DND-41 (cell line): Measurements from ENCODE around the gene PTPRN2.

Experiments
- ATAC-seq: fragments of 200-7000 bp; cut with Tn5 transposase; 3 replicates; pipeline ENCODE4 v1.9.1; 2021; ENCODE audit warnings: low read depth; ENCODE audit not compliant: insufficient read depth
- DNase-seq: peaks from one replicate; pipeline ENCODE4 v3.0.0-alpha.2; 2020
- H2AFZ ChIP-seq: 2 replicates; pipeline ENCODE4 v1.6.0; 2012; ENCODE audit warnings: low read depth, low read length
- H3K27ac ChIP-seq: 2 replicates; pipeline ENCODE4 v1.5.1; 2012; ENCODE audit warnings: low read length, inconsistent platforms
- H3K27me3 ChIP-seq: fragments of 200-600 bp; sonication (generic); 2 replicates; pipeline ENCODE4 v1.6.0; 2012; ENCODE audit warnings: low read length, mild to moderate bottlenecking, inconsistent platforms; ENCODE audit not compliant: insufficient read depth, poor library complexity
- H3K36me3 ChIP-seq: 2 replicates; pipeline ENCODE4 v1.5.1; 2012; ENCODE audit warnings: low read length, inconsistent platforms; ENCODE audit not compliant: insufficient read depth
- H3K4me1 ChIP-seq: 2 replicates; pipeline ENCODE4 v1.5.1; 2012; ENCODE audit warnings: mild to moderate bottlenecking, low read length; ENCODE audit not compliant: insufficient read depth
- H3K4me2 ChIP-seq: 2 replicates; pipeline ENCODE4 v1.6.0; 2012; ENCODE audit warnings: mild to moderate bottlenecking, moderate library complexity, low read length, inconsistent platforms; ENCODE audit not compliant: insufficient read depth
- H3K4me3 ChIP-seq, 2 experiments: fragments of 200-600 bp in 1 of 2; shearing (Covaris generic) in 1 of 2; 2 replicates each; pipeline ENCODE4 v1.5.1; 2012 to 2016; ENCODE audit warnings: inconsistent platforms in 2 of 2, low read length in 2 of 2, mild to moderate bottlenecking in 2 of 2, low read depth in 1 of 2, moderate library complexity in 1 of 2
- H3K79me2 ChIP-seq: 2 replicates; pipeline ENCODE4 v1.6.0; 2012; ENCODE audit warnings: low read length, inconsistent platforms; ENCODE audit not compliant: insufficient read depth
- H3K9ac ChIP-seq: 2 replicates; pipeline ENCODE4 v1.6.0; 2012; ENCODE audit warnings: low read depth, mild to moderate bottlenecking, inconsistent platforms, low read length, moderate library complexity
- H3K9me3 ChIP-seq: 2 replicates; pipeline ENCODE4 v1.5.1; 2012; ENCODE audit warnings: low read length, moderate library complexity, mild to moderate bottlenecking, inconsistent platforms; ENCODE audit not compliant: insufficient read depth, severe bottlenecking
- H4K20me1 ChIP-seq: 2 replicates; pipeline ENCODE4 v1.6.0; 2012; ENCODE audit warnings: low read length; ENCODE audit not compliant: insufficient read depth
- EZH2 ChIP-seq: IDR thresholded peaks from 3 replicates; pipeline ENCODE4 v1.6.1; 2012; ENCODE audit warnings: borderline replicate concordance, low read depth, mild to moderate bottlenecking, moderate library complexity, low read length, inconsistent platforms; ENCODE audit not compliant: severe bottlenecking
- TF ChIP-seq, protein P1 (sequence below): IDR thresholded peaks from 2 replicates; pipeline ENCODE4 v1.5.1; 2012; ENCODE audit warnings: borderline replicate concordance, low read length, moderate library complexity, mild to moderate bottlenecking; ENCODE audit not compliant: poor library complexity, severe bottlenecking; ENCODE audit errors: extremely low read depth

Gene PTPRN2

DNA sequence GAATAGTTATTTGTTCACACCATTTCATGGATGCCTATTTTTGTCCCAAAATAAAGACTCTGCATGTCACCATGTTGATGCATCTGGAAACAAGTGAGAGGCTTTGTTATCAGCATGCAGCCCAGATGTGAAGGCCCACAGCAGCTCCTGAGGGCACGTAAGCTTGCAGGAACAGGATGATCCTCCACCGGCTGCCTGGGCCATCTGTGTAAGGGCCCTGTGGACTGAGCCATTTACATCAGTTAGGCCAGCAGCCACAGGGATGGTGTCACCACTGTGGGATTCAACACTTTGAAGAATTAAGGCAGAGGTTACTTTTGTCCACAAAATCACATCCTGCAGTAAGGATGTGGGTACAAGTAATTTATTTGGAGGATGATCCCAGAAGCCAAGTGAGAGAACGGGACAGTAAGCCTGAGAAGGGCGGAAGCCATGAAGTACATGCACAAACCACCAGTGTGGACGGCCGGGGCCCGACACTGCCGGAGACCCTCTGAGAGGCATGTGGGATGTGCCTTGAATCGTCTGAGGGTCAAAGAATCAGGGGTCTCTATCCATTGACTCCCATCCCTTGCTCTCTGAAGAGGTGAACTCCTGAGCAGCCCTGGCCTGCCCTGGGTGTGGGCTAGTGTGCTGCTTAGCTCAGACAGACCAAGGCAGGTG lies 641.1 kb downstream of the PTPRN2 start:
- H3K9me3 ChIP-seq: peaks cover 2% of the 10 kb centered on the region

GRCh38 chr7:157945401-157945800 lies 642.2 kb downstream of the PTPRN2 start:
- H3K27me3 ChIP-seq: no peaks in the 10 kb centered on the region
- H3K79me2 ChIP-seq: no peaks in the 10 kb centered on the region
- H3K9me3 ChIP-seq: peaks cover 2% of the 10 kb centered on the region
- H3K27ac ChIP-seq: no peak overlapping the region
- no peak overlapping the region for H3K9ac ChIP-seq
- no peak overlapping the region for H2AFZ ChIP-seq
- H3K4me3 ChIP-seq: no peak overlapping the region
- H3K36me3 ChIP-seq: no peaks in the 10 kb centered on the region
- TF ChIP-seq, protein P1, sequence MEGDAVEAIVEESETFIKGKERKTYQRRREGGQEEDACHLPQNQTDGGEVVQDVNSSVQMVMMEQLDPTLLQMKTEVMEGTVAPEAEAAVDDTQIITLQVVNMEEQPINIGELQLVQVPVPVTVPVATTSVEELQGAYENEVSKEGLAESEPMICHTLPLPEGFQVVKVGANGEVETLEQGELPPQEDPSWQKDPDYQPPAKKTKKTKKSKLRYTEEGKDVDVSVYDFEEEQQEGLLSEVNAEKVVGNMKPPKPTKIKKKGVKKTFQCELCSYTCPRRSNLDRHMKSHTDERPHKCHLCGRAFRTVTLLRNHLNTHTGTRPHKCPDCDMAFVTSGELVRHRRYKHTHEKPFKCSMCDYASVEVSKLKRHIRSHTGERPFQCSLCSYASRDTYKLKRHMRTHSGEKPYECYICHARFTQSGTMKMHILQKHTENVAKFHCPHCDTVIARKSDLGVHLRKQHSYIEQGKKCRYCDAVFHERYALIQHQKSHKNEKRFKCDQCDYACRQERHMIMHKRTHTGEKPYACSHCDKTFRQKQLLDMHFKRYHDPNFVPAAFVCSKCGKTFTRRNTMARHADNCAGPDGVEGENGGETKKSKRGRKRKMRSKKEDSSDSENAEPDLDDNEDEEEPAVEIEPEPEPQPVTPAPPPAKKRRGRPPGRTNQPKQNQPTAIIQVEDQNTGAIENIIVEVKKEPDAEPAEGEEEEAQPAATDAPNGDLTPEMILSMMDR: no peak
- TF ChIP-seq EZH2: no peak
- DNase-seq (no peak), ATAC-seq (no peak)
- no peaks in the 10 kb centered on the region for H3K4me1 ChIP-seq
- H4K20me1 ChIP-seq: no peaks in the 10 kb centered on the region
- H3K4me2 ChIP-seq: no peak overlapping the region

More for the DNA sequence above, 641.1 kb downstream of the PTPRN2 start:
- no peak overlapping the region for H3K9ac ChIP-seq
- ATAC-seq (no peak), DNase-seq (no peak)
- no peaks in the 10 kb centered on the region for H3K36me3 ChIP-seq
- TF ChIP-seq, protein P1: no peak
- no peak for TF ChIP-seq EZH2
- H3K79me2 ChIP-seq: no peaks in the 10 kb centered on the region
- H3K4me2 ChIP-seq: no peak overlapping the region
- H3K4me3 ChIP-seq: no peak overlapping the region
- H2AFZ ChIP-seq: no peak overlapping the region
- no peaks in the 10 kb centered on the region for H3K27me3 ChIP-seq
- H3K4me1 ChIP-seq: no peaks in the 10 kb centered on the region
- H3K27ac ChIP-seq: no peak overlapping the region
- no peaks in the 10 kb centered on the region for H4K20me1 ChIP-seq

GRCh38 chr7:157944734-157945291 lies 642.8 kb downstream of the PTPRN2 start:
- H3K4me2 ChIP-seq: no peak overlapping the region
- no peaks in the 10 kb centered on the region for H3K79me2 ChIP-seq
- TF ChIP-seq EZH2: no peak
- TF ChIP-seq, protein P1: no peak
- H3K9ac ChIP-seq: no peak overlapping the region
- DNase-seq (no peak), ATAC-seq (no peak)
- no peak overlapping the region for H2AFZ ChIP-seq
- H3K9me3 ChIP-seq: peaks cover 2% of the 10 kb centered on the region
- H3K27ac ChIP-seq: no peak overlapping the region
- no peaks in the 10 kb centered on the region for H3K4me1 ChIP-seq
- no peak overlapping the region for H3K4me3 ChIP-seq
- H3K27me3 ChIP-seq: no peaks in the 10 kb centered on the region
- no peaks in the 10 kb centered on the region for H3K36me3 ChIP-seq
- H4K20me1 ChIP-seq: no peaks in the 10 kb centered on the region
